ENCODE results near the gene MYO3A.

MYO3A gene

DNA sequence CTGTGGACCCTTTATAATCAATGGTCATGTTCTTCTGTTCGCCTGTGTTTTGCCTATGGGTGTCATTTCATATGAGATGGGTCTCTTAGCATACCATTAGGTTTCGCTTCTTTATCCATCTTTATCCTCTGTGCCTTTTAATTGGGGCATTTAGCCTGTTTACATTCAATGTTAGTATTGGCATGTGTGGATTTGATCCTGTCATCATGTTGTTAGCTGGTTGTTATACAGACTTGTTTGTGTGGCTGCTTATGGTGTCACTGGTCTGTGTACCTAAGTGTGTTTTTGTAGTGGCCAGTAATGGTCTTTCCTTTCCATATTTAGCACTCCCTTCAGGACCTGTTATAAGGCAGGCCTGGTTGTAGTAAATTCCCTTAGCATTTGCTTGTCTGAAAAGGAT lies 90.3 kb downstream of the MYO3A start:
- POLR2A ChIA-PET, result no interaction called here
- TF ChIP-seq, protein P1, sequence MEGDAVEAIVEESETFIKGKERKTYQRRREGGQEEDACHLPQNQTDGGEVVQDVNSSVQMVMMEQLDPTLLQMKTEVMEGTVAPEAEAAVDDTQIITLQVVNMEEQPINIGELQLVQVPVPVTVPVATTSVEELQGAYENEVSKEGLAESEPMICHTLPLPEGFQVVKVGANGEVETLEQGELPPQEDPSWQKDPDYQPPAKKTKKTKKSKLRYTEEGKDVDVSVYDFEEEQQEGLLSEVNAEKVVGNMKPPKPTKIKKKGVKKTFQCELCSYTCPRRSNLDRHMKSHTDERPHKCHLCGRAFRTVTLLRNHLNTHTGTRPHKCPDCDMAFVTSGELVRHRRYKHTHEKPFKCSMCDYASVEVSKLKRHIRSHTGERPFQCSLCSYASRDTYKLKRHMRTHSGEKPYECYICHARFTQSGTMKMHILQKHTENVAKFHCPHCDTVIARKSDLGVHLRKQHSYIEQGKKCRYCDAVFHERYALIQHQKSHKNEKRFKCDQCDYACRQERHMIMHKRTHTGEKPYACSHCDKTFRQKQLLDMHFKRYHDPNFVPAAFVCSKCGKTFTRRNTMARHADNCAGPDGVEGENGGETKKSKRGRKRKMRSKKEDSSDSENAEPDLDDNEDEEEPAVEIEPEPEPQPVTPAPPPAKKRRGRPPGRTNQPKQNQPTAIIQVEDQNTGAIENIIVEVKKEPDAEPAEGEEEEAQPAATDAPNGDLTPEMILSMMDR (IDR thresholded peaks at IDR 0.05; ENCODE audit: insufficient read depth, low read length, missing control alignments), result no peak
- DNase-seq (ENCODE audit: low read depth, low spot score), result no peak

DNA sequence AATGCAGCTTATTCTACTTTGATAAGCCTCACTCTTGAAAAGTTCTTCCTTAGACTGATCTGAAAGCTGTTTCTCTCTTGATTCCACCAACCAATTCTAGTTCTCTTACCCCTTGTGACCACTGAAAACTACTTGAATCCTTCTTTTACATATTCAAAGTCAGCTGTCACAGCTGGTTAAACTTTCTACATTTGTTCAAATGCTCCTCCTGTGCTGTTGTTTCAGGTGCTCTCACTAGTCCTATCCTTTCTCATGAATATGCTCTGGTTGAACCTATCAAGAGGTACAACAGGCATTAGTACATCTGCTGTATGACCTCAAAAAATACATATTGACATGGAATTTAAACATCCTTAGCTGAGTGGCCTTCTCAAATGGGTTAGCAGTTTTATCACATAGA lies 91.5 kb downstream of the MYO3A start:
- CTCF ChIA-PET, result no interaction called here
- H3K4me3 ChIP-seq (ENCODE audit: low read depth, low read length), result no peak overlapping the region
- TF ChIP-seq, protein P1 (IDR thresholded peaks at IDR 0.05; ENCODE audit: insufficient read depth, low read length, missing control alignments), result no peak
- DNase-seq (ENCODE audit: low read depth, low spot score), result no peak
- POLR2A ChIA-PET, result no interaction called here

More for the DNA sequence above, 90.3 kb downstream of the MYO3A start:
- CTCF ChIA-PET, result no interaction called here
- H3K4me3 ChIP-seq (ENCODE audit: low read depth, low read length), result no peak overlapping the region

DNA sequence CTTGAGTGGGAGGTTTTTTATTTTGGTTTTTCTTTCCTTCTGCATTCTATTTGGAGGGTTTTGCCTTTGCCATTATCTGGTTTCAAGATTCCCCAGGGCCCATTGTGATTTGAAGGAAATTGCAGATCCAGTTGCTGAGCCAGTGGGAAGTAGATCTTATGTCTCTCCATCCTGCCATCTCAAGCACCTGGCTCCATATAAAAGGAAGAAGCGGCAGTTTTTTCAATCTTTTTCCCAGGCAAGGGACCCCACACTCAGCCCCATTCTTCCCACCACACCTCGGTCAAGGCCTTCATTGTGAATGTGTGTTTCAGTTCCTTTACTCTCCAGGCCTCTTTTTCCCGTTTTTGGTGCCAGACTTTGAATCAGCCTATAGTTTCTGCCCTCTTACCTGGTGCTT lies 95.8 kb downstream of the MYO3A start:
- POLR2A ChIA-PET, result no interaction called here
- TF ChIP-seq, protein P1 (IDR thresholded peaks at IDR 0.05; ENCODE audit: insufficient read depth, low read length, missing control alignments), result no peak
- DNase-seq (ENCODE audit: low read depth, low spot score), result no peak
- H3K4me3 ChIP-seq (ENCODE audit: low read depth, low read length), result no peak overlapping the region
- CTCF ChIA-PET, result no interaction called here

DNA sequence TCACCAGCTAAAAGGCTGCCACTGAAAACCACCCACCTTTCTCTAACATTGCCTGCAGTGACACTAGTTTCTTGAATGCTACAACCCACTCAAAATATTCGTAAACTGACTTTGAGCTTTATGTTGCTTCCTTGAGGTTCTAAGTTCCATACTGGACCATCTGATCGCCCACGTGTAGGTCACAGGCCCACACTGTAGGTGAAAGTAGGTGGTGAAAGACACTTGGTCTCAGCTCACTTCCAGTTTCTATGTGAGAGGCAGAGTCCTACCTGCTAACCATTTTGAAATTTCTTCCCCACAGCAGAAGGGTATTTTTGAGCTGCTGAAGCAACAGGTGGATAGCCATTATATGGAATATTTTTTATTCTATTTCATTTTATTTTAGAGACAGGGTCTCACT lies 97.3 kb downstream of the MYO3A start:
- no peak for DNase-seq (ENCODE audit: low read depth, low spot score)
- CTCF ChIA-PET, result no interaction called here
- POLR2A ChIA-PET, result no interaction called here
- H3K4me3 ChIP-seq (ENCODE audit: low read depth, low read length), result no peak overlapping the region
- TF ChIP-seq, protein P1 (IDR thresholded peaks at IDR 0.05; ENCODE audit: insufficient read depth, low read length, missing control alignments), result no peak

- no peak for DNase-seq (ENCODE audit: low read depth, low spot score)
- no peak overlapping the region for H3K4me3 ChIP-seq (ENCODE audit: low read depth, low read length)
- ChIA-PET POLR2A (no interaction called here), CTCF (no interaction called here)
- TF ChIP-seq, protein P1 (IDR thresholded peaks at IDR 0.05; ENCODE audit: insufficient read depth, low read length, missing control alignments), result no peak
Measured at GRCh38 chr10:26043469-26043868, 109.4 kb downstream of the MYO3A start.

DNA sequence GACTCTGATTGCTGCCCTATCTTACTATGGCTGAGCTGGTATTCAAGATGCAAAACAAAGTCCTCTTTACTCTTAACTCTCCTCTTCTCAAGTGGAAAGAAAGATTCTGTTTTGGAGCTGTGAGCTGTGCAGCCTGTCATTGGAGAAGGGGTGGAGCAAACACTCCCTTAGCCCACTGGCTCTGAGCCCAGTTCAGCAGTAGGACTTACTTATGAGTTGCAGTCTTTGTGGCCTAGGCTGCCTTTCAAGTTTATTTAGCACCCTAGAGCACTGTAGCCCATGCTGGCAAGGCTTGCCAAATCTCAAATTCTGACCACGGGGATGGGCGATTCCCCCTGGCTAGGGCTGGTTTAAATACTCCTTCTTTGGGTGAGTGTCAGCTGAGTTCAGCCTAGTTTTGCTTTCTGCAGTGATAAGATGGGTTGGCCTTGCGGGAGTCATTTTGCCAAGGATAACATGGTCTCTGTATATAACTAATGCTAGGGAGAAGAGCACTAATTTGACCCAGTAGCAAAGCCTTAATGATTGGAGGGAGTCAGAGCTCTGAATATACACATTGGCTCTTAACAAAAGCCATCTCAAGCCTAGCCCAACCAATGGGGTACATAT lies 110.2 kb downstream of the MYO3A start:
- TF ChIP-seq, protein P1 (IDR thresholded peaks at IDR 0.05; ENCODE audit: insufficient read depth, low read length, missing control alignments), result no peak
- ChIA-PET POLR2A (no interaction called here), CTCF (no interaction called here)
- H3K4me3 ChIP-seq (ENCODE audit: low read depth, low read length), result no peak overlapping the region
- DNase-seq (ENCODE audit: low read depth, low spot score), result no peak
